ENCODE measurements around the gene KDM4B.

- TF ChIP-seq CTCF (IDR thresholded peaks at IDR 0.05; ENCODE audit: control extremely low read depth in 1 of 3, insufficient read depth in 1 of 3, low read depth in 1 of 3, low read length in 3 of 3) (no peak), CREB1 (IDR thresholded peaks at IDR 0.05) (no peak), USF2 (IDR thresholded peaks at IDR 0.05; ENCODE audit: low read length) (no peak), ATF3 (IDR thresholded peaks at IDR 0.05; ENCODE audit: insufficient read depth, low read depth, low read length) (no peak), EGR1 (IDR thresholded peaks at IDR 0.05; ENCODE audit: borderline replicate concordance, low read depth, low read length) (no peak), HDAC6 (IDR thresholded peaks at IDR 0.05; ENCODE audit: low read depth, low read length) (no peak), ATF2 (IDR thresholded peaks at IDR 0.05; ENCODE audit: low read length) (no peak)
Measured at GRCh38 chr19:4986471-4986891, 17.6 kb downstream of the KDM4B start.
